GM19395 (cell line): Measurements from ENCODE around the gene CD3G.

Experiments used
- ATAC-seq: cut with Tn5 transposase; IDR thresholded peaks from one replicate; pipeline ENCODE4 v1.9.1; 2021; ENCODE audit warnings: mild to moderate bottlenecking, moderate library complexity; ENCODE audit not compliant: unreplicated experiment

The CD3G gene

DNA sequence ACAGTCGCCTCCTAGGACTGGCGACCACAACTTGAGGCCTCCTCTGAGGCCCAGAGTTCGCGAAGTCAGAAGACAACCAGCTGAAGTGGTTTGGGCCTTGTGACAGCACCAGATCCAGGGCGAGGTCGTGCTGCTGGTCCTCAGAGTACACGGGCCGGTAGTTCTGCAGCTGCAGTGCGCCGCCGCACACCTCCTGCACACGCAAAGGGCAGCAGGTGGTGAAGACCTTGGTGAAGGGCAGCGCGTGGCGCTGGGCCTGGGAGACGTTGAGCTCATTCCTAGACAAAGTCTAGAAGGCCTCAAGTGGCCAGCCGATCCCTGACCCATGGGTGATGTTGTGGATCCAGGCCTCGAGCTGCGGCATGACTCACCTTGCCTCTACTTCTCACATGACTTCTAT is 21.4 kb upstream of the CD3G start:
- ATAC-seq: no peak

DNA sequence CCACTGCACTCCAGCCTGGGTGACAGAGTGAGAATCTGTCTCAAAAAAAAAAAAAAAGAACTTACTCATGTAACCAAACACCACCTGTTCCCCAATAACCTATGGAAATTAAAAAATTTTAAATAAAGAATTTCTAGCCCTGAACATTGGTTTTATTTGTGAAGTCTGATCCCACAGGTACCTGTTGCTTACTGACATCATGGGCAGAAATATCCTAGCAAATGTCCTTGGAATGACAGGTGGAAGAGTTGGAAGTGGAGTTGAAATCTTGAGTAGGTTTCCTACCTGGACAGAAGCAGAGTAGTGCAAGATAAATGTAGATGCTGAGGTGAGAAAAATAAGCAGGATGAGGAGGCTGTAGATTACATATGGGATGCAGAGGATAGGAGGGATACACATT is 18.9 kb upstream of the CD3G start:
- no peak for ATAC-seq

DNA sequence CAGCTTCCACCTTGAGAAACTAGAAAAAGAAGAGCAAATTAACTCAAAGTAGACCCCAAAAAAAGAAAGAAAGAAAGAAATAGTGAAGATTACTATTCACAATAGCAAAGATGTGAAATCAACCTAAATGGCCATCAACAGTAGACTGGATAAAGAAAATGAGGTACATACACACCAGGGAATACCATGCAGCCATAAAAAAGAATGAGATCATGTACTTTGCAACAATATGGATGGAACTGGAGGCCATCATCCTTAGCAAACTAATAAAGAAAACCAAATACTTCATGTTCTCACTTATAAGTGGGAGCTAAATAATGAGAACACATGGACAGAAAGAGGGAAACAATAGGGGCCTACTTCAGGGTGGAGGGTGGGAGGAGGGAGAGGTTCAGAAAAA is 15.4 kb upstream of the CD3G start:
- no peak for ATAC-seq

DNA sequence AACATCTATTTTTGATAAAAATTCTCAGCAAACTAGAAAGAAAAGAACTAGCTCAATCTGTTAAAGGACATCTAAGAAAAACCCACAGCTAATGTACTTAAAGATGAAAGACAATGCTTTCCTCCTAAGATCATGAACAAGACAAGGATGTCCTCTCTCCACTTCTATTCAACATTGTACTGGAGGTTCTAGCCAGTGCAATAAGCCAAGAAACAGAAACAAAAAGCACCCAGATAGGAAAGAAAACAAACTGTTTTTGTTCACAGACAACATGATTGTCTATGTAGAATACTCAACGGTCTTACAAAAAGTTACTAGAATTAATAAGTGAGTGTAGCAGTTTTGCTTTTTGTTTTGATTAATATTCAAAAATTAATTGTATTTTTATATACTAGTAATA is 9.4 kb upstream of the CD3G start:
- no peak for ATAC-seq

DNA sequence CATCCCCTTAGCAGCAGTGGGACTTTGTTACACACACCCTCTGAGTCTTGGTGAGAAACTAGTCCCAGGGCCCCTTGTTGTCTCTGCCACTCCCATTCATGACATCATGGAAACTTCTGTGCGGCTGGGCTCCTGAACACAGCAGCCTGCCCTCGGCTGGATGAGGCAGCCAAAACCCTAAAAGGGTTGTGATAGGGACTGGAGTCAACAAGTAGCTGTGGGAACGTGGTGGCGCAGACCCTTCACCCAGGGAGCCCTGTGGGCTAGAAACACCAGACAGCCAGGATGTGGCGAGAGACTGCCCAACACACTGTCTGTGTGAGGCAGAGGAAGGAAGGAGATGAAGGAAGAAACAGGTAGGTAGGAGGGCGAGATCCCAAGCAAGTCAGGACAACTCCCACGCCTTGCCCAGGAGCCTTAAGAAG is 5.5 kb upstream of the CD3G start:
- ATAC-seq: no peak

DNA sequence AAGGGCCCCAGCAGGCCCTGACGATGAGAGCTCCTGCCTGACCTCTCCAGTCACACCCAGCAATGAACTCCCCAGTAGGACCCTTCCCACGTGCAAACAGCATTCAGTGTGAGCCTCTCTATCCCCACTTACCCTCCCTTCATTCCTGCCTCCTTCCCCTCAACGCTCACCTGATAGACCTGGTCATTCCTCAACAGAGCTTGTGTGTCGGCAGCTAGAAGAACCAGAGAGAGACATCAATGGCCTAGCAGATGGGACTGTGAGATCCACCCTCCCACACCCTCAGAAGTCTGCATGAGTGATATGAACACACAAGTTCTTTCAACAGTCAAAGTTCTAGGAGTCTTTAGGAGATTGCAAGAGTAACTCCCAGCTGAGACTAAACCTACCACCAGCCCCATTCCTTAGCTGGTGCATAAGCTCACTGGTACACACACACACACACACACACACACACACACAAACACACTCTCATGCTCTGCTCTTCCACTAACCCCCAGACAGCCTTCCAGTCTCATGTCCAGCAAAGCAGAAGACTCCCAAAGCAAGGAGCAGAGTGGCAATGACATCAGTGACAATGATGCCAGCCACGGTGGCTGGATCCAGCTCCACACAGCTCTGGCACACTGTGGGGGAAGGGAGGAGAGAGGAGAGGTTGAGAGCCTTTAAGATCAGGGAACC is 4.7 kb upstream of the CD3G start:
- no peak for ATAC-seq

DNA sequence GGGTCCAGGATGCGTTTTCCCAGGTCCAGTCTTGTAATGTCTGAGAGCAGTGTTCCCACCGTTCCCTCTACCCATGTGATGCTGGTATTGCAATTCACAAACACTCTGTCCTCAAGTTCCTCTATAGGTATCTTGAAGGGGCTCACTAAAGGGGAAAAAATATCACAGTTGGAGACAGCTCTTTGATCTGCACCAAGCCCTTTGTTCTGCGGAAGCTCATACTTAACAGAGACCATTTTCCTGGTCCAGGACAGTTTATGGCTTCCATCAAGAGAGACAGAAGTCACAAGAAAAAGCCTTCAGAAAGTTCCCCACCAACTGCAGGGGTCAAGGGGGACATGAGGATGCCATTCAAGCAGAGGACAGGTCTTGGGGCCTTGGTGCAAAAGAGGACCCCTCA is 3.7 kb upstream of the CD3G start:
- ATAC-seq: no peak

DNA sequence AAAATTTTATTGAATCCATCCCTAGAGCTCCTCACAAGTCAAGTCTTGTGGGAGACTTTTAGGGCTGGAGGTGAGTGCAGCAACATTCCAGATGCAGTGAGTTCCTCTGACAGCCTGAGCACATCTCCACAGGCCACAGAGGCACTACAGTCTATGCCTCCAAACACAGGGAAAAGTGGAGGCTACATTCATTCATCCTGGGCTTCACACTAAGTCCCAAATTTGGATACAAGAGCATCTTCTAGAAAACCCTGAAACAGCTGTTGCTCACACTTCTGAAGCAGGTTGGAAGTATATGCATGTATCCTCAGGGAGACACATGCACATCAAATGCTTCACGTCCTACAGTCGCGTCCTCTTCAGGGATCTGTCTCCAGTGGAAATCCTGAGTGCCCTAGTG is 2.9 kb upstream of the CD3G start:
- ATAC-seq: no peak

DNA sequence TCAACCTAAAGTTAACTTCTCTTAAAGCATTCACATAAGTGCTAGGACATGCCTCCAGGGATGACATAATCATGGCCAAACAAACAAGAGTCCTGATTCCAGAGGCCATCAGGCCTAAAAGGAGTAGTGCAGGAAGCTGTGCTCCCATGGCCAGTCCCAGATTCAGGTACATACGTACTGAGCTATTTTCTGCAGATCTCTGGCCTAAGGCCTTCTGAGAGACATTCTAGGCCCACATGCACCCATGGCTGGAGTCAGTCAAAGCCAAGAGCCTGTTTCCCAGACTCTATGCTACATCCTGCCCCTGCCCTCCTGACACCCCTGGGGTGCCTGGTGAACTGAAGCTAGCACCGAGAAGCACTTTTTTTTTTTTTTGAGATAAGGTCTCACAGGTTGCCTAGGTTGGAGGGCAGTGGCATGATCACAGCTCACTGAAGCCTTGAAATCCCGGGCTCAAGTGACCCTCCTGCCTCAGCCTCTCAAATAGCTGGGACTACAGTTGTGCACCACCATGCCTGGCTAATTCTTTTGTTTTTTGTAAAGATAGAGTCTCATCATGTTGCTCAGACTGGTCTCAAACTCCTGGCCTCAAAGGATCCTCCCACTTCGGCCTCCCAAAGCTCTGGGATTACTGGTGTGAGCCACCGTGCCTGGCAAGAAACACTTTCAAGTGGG is 2.2 kb upstream of the CD3G start:
- no peak for ATAC-seq

DNA sequence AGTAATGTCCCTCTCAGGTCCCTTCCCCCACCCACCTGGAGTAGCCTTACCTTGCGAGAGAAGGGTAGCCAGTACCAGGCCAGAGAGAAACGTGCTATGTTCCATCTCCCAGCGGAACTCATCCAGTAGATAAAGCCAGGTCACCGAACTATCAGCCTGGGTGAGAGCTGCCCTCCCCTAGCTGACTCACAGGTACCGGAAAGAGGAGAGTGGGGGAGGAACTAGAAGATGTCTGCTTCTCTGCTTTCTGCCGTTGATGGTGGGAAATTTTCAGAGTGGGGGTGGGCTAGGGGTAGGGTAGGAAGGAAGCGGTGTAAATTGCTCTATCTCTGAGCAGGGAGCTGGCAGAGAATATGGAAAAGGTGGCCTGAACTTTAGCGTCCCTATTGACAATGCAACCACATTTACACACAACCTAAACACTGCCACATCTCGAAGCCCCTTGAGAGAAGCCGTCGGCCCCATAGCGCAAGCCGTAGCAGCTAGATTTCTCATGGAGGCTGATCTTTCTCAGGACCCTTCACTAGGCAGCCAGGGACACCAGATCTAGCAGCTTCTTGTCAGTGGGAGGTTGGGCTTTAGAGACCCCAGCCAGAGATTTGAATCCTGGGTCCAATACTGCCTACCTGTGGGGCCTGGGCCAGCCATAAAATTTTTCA is 1.5 kb upstream of the CD3G start, which contains the start of gene CD3D:
Gene CD3D (minus strand): TSS at position 203 of the 659 bp plus-strand sequence. CDS start 98 bp downstream, at position 105.
- ATAC-seq: no peak

DNA sequence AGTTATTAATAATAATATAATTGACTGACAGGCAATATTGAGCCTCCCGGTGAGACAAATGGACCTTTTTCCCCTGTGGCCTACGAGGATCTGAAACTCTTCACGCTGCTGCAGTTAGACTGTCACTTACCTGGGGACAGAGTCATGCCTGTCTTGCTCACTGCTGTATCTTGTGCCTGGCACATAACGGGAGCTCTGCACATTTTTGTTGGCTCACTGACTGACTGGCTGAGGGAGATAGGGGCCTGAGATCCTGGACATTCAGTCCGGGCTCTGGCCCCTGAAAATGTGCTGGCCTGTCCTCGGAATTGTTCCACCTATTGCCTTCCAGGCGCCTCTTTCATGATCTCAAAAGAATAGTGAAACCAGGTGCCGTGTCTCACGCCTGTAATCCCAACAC is 896 bp upstream of the CD3G start:
- no peak for ATAC-seq

DNA sequence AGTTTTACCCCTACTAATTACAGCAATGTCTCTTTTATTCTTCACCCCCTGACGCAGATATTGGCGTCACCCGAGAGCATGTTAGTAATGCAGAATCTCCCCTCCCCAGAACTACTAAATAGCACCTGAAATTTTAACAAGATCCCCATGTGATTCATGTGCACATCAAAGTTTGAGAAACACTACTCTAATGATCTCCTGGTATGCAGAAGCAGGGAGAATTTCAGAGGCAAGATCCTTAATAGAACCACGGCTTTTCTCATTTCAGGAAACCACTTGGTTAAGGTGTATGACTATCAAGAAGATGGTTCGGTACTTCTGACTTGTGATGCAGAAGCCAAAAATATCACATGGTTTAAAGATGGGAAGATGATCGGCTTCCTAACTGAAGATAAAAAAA is 5.3 kb downstream of the CD3G start:
- no peak for ATAC-seq

DNA sequence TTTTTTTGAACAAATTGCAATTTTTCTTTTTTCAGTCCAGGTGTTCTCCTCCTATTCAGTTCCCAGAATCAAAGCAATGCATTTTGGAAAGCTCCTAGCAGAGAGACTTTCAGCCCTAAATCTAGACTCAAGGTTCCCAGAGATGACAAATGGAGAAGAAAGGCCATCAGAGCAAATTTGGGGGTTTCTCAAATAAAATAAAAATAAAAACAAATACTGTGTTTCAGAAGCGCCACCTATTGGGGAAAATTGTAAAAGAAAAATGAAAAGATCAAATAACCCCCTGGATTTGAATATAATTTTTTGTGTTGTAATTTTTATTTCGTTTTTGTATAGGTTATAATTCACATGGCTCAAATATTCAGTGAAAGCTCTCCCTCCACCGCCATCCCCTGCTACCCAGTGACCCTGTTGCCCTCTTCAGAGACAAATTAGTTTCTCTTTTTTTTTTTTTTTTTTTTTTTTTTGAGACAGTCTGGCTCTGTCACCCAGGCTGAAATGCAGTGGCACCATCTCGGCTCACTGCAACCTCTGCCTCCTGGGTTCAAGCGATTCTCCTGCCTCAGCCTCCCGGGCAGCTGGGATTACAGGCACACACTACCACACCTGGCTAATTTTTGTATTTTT is 9.1 kb downstream of the CD3G start:
- ATAC-seq: no peak

DNA sequence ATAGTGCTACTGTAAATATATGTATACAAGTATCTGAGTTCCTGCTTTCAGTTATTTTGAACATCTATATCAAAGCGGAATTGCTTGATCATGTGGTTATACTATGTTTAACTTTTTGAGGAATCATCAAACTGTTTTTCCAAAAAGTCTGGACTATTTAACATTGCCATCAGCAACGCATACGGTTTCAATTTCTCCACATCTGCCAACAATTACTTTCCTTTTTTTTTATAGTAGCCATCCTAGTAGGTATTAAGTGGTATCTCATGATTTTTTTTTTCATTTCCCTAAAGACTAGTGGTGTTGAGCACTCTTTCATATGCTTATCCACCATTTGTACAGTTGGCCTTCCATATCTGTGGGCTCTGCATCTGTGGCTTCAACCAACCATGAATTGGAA is 13.9 kb downstream of the CD3G start:
- ATAC-seq: no peak

DNA sequence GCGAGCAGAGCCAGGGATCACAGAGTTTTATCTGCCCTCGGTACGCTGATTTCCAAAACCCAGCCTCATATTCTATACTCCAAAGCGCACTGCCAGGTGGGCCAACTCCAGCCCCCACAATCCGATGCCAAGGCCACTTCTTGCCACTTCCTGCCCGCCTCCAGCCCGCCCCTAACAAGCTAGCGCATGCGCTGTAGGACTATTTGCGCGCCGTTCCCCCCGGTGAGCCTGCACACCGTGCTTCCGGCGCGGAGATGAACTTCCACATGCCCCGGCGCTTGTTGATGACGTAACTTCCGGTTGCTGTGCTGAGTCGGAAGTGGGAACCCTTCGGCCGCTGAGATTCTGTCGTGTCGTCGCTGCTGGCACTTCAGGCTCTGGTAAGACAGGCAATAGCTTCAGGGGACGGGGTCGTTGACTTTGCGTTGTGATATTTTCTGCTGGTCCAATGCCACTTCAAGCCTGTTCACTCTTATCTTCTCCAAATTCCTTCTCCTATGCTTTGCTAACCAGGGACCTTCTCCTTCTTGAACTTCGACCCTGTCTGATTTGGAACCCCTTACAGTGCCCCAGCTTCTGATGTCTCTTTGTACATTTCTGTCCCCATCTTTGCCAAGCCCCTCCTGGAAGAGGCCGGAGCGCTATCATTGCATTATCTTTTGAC is 15.3 kb downstream of the CD3G start, which contains the start of gene UBE4A:
Gene UBE4A (plus strand): TSS at position 306 of the 664 bp plus-strand sequence. CDS start 5,481 bp downstream, outside the sequence.
- peak; percentile 89 for ATAC-seq

DNA sequence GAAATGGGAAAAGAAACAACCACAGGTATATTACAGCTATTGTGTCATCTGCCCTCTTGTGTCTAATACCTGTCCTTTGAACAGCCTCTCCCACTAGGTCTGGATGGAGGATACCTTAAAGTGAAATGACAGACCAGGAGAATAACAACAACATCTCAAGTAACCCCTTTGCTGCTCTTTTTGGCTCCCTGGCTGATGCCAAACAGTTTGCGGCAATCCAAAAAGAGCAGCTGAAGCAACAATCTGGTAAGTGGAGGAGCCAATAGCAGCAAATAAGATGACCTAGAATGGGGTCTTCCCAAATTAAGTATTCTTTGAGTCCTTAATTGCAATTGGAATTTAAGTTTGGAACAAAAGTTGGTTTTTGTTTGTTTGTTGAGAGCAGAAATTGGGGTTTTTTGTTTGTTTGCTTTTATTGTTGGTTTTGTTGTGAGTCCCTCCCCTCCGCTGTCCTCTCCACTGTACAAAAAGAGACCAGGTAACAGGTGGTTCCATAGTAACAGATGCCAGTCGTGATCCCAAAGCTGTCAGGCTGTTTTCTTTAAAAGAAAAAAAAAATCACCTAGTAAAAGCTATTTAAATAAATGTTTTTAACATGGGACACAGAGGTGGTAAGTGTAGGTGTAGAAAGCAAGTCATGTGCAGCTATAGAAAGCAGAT is 20.9 kb downstream of the CD3G start:
- no peak for ATAC-seq

DNA sequence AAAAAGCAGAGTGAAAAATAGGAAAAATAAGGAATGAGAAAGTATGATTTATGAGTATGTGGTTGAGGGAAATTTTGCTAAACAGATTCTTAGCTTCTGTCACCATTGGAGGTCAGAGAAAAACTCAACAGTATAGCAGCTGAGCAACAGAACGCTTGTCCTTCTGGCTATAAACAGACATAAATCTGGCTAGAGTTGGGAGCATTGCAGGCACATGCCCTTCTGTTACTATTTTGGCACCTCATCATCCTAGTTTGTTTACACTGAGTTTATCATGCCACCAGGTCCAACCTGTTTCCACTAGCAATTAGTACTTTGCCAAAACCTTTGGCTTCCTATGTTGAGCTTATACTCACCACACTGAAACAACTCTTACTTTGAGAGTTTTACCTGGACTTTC is 22.1 kb downstream of the CD3G start:
- no peak for ATAC-seq

DNA sequence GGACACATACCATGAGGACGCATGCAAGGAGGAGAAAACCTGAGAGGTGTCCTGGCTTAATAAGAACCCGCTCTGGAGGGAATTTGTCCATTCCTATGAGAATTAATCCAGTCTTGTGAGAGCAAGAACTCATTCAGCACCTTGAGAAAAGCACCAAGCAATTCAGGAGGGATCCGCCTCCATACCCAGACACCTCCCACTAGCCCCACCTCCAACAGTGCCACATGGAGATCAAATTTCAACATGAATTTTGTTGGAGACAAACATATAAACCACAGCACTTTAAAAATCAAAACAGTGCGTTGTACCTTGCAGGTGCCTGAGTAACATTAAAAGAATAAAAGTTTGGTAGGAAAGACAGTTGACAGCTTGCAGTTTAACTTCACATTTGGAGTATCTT is 26.6 kb downstream of the CD3G start:
- ATAC-seq: no peak

DNA sequence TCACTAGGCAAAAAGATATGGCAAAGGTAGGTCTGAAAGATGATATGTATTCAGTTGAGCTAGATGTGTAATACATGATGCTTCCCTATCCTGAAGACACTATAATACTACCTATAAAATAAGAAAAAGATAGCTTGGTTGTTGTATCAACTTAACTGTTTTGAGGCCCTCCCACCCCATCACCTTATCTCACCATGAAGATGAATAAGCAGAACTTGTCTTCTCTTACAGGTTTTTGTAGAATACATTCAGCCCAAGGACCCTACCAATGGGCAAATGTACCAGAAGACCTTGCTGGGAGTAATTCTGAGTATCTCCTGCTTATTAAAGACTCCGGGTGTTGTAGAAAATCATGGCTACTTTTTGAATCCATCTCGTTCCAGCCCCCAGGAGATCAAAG is 29.1 kb downstream of the CD3G start:
- no peak for ATAC-seq

DNA sequence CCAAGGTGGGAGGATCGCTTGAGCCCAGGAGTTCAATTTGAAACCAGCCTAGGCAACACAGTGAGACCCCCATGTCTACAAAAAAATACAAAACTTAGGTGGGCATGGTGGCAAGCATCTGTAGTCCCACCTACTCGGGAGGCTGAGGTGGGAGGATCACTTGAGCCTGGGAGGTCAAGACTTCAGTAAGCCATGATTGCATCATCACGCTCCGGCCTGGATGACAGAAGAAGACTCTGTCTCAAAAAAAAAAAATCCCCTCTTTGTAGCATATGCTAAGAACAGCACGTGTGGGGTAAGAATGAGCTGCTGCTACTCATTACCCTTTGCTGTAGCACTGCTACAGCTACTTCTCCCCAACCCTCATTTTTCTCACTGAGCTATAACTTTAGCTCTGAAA is 29.7 kb downstream of the CD3G start:
- ATAC-seq: no peak

DNA sequence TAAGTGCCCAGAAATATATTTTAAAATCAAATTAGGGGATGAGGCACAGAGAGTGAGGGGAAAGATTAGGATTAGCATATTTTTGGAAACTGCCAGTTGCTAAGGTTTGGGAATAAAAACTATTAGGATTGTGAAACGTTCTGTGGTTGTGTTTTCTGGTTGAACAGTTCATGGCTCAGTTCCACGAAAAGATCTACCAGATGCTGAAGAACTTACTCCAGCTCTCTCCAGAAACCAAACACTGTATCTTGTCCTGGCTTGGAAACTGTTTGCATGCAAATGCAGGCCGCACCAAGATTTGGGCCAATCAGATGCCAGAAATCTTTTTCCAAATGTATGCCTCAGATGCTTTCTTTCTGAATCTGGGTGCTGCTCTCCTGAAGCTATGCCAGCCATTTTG is 30.6 kb downstream of the CD3G start:
- ATAC-seq: no peak
